LNCAP (cell line): ENCODE measurements around the gene YPEL5.

ENCODE experiments used
- CTCF ChIP-seq: fragments of 450-650 bp; IDR thresholded peaks from 2 replicates; pipeline ENCODE4 v1.5.1; 2017; ENCODE audit warnings: mild to moderate bottlenecking

YPEL5 gene

GRCh38 chr2:30191819-30192271, 45.0 kb downstream of the YPEL5 start:
- no peak for TF ChIP-seq CTCF

DNA sequence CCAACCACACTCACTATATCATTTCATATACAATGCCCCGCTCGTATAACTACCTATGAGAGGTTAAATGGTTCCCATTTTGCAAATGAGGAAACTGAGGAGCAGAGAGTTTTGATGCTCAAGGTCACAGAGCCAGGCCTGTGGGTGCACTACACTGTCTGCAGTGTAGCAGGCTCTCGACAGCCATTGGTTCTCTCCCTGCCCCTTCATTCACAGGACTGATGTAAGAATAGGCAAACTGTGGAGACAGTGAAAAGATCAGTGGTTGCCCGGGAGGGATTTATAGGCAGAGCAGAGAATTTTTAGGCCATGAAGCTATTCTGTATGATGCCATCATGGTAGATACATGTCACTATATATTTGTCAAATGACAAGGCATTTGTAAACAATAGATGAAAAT, 45.5 kb downstream of the YPEL5 start:
- TF ChIP-seq CTCF, result no peak

DNA sequence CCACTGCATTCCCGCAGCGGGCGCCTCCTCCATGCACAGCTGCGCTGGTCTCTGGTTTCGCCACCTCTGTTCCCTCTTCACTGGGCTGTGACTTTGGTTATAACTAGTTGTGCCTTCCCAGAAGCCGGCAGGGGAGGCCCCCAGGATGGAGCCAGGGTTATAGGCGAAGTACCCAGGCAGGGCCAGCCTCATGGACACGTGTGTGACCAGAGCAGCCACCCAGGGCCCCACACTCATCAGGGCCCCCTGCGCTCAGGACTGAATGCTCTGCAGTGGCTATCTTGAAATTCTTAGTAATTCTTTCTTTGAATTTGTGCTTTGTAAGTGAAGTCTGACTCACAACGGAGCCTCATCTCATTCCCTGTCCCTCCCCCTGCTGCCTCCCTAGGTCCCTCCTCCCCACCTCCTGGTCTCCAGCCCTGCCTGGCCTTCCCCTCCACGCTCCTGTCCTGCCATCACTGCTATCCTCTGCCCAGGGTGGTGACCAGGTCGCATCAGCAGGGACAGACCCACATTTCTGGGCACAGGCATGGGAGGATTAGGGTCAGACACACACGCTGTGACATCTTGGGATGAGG, 46.4 kb downstream of the YPEL5 start:
- TF ChIP-seq CTCF, result no peak

- TF ChIP-seq CTCF, result no peak
Measured at GRCh38 chr2:30194421-30194820, 47.6 kb downstream of the YPEL5 start.

DNA sequence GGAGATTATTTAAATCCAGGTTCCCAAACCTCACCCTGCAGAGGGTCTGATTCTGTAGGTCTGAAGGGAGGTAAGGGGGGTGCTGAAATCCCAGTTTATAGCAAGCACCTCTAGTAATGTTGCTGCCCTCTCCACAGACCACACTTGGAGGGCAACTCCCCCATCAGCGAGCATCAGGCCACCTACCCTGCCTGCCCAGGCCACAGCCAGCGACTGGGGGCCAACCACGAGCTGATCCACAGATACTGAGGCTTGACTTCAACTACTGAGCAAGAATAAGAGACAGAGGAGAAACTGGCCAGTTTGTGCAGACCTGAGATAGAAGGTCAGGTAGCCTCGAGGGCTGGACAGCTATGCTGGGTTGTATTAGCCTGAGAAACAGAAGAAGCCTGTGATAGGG, 48.2 kb downstream of the YPEL5 start:
- no peak for TF ChIP-seq CTCF

GRCh38 chr2:30197570-30198192, 50.9 kb downstream of the YPEL5 start:
- no peak for TF ChIP-seq CTCF

- no peak for TF ChIP-seq CTCF
Measured at GRCh38 chr2:30201990-30202389, 55.2 kb downstream of the YPEL5 start.
